Bronchial epithelial cell (primary cell): ENCODE measurements around the gene TTL. TPM values are rescaled to one million over a fixed set of nuclear protein-coding genes. Genes with fewer than 3 reads are reported as not detected.
A peak's percentile ranks its signal among the peaks of the same experiment; 100 is the strongest.

Source experiments
- DNase-seq: peaks from one replicate; pipeline ENCODE4 v3.0.0-alpha.2; 2010; ENCODE audit warnings: low read depth
- FAIRE-seq: peaks from 2 replicates; lab custom pipeline; 2011; peaks lifted over from hg19 to GRCh38; lab: Jason Lieb, UNC
- H3K27me3 ChIP-seq: 2 replicates; pipeline ENCODE4 v1.5.1; 2011; ENCODE audit warnings: low read length; ENCODE audit not compliant: control insufficient read depth, insufficient read depth
- H3K36me3 ChIP-seq: 2 replicates; pipeline ENCODE4 v1.5.1; 2011; ENCODE audit warnings: low read length; ENCODE audit not compliant: control insufficient read depth, insufficient read depth
- H3K4me3 ChIP-seq: 2 replicates; pipeline ENCODE4 v1.5.1; 2011; ENCODE audit warnings: mild to moderate bottlenecking, low read depth, low read length, control low read depth
- total RNA-seq: library from RNA; depleted of rRNA; stranded (reverse); fragments of >200 nt; gene quantifications from 2 replicates; pipeline ENCODE4 v1.2.1, GENCODE V29; 2014
- TF ChIP-seq, protein P1 (sequence below): IDR thresholded peaks from 2 replicates; pipeline ENCODE4 v1.5.1; 2011; ENCODE audit warnings: mild to moderate bottlenecking, moderate library complexity, low read length, control low read depth, inconsistent platforms; ENCODE audit not compliant: insufficient read depth, severe bottlenecking

The TTL gene
- total RNA-seq, 1 donor from 2014 or later, result 26.6 TPM

DNA sequence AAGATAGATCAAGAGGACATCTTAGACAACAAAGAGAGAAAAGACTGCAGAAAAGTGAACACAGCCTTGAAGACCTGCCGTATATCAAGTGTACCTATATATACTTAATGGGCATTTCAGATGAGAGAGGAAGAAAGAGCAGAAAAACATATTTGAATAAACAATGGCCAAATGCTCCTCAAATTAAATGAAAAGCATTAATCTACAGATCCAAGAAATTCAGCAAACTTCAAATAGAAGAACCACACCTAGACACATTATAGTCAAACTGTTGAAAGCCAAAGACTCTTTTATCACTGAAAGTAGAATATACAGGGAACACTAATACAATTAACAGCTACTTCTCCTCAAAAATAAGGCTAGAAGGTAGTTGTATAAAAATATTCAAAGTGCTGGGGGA, 18.7 kb upstream of the TTL start:
- H3K4me3 ChIP-seq, result no peak overlapping the region
- no peaks in the 10 kb centered on the region for H3K36me3 ChIP-seq
- TF ChIP-seq, protein P1, sequence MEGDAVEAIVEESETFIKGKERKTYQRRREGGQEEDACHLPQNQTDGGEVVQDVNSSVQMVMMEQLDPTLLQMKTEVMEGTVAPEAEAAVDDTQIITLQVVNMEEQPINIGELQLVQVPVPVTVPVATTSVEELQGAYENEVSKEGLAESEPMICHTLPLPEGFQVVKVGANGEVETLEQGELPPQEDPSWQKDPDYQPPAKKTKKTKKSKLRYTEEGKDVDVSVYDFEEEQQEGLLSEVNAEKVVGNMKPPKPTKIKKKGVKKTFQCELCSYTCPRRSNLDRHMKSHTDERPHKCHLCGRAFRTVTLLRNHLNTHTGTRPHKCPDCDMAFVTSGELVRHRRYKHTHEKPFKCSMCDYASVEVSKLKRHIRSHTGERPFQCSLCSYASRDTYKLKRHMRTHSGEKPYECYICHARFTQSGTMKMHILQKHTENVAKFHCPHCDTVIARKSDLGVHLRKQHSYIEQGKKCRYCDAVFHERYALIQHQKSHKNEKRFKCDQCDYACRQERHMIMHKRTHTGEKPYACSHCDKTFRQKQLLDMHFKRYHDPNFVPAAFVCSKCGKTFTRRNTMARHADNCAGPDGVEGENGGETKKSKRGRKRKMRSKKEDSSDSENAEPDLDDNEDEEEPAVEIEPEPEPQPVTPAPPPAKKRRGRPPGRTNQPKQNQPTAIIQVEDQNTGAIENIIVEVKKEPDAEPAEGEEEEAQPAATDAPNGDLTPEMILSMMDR, result no peak
- FAIRE-seq, result no peak
- no peaks in the 10 kb centered on the region for H3K27me3 ChIP-seq
- DNase-seq, result no peak

DNA sequence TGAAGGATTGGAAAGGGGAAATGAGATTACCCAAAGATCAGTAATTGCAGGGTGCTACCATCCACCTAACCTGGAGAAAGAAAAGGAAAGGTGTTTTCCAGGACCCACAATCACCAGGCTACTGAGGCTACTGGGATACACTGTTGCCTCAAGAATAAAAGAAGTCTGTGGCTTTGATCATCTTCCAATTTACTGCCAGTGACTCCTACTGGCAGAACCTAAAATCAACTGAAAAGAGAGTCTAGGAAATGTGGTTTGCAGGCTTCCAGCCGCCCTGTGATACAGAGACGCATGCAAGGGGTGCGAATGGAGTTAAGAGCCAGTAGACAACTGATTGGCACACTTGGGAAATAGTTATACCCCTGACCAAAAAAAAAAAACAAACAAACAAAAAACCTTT, 16.6 kb upstream of the TTL start:
- DNase-seq (peak; percentile 24), FAIRE-seq (no peak)
- TF ChIP-seq, protein P1, result peak; percentile 33
- H3K36me3 ChIP-seq, result no peaks in the 10 kb centered on the region
- H3K27me3 ChIP-seq, result no peaks in the 10 kb centered on the region
- no peak overlapping the region for H3K4me3 ChIP-seq

DNA sequence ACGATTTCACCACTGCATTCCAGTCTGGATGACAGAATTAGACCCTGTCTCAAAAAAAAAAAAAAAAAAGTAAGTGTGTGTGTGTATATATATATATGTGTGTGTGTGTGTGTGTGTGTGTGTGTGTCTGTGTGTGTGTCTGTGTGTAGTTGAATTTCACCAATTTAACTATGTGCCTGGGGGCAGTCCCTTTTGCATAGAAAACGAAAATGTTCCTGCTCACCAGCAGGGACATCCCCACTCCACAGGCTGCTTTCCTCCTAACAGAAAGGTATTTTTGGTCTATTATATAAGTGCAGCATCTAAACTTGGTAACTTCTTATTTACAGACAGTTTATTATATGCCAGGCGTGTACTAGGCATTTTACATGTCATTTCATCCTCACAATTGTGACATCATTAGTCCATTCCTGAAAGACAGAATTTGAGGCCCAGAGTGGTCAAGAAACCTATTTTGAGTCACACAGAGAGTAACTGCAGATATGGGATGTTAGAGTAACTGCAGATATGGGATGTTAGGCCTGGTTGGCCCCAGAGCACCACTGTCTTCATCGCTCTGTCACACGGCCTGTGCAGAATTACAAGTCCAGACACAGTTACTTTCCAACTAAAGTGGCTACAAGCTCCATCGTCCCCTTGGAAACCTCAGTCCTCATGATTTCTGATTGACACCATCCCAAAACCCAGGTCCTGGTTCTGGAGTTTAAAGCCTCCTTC, 9.3 kb upstream of the TTL start:
- FAIRE-seq (no peak), DNase-seq (no peak)
- H3K36me3 ChIP-seq, result no peaks in the 10 kb centered on the region
- TF ChIP-seq, protein P1, result no peak
- no peaks in the 10 kb centered on the region for H3K27me3 ChIP-seq
- no peak overlapping the region for H3K4me3 ChIP-seq

DNA sequence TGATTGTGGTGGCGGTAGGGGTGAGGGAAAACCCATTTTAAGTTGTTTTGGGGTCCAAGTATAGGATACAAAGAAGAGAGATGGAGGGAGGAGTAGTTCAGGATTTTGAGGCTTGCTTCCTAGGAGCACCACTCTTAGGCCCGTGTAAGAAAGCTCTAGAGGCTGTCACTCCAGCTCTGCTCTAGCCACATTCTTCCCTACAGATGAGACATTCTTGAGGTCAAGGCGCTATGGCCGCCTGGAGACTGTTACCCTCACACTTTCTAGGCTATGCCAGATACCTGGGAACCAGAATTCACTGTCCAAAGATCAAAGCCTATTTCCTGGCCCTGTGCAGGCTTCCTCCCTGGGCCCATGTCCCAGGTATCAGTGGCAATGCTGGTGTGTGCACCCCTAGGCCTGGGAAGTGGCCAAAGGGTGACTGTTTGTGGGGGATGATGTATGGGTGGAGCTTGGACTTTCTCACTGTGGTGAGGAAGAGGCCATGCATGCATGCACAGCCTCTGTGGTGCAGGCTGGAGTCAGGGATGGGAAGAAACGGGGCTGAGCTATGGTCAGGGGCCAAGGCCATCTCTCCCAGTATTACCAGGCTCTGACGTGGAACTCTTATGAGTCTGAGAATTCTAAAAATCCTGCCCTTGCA, 7.0 kb upstream of the TTL start:
- no peaks in the 10 kb centered on the region for H3K27me3 ChIP-seq
- H3K36me3 ChIP-seq, result no peaks in the 10 kb centered on the region

DNA sequence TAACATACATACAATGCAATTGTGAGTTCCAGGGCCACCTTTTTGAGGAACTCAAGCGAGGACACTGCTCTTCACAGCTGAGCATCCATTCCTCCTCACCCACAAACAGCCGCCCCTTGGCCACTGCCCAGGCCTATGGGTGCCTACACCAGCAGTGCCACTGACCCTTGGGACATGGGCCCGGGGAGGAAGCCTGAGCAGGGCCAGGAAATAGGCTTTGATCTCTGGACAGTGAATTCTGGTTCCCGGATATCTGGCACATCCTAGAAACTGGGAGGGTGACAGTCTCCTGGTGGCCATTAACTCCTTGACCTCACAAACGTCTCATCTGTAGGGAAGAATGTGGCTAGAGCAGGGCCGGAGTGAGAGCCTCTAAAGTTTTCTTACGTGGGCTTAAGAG, 5.5 kb upstream of the TTL start:
- TF ChIP-seq, protein P1, result no peak

More for the DNA sequence above, 7.0 kb upstream of the TTL start:
- TF ChIP-seq, protein P1, result no peak
- no peak for DNase-seq
- no peak overlapping the region for H3K4me3 ChIP-seq
- FAIRE-seq, result no peak

More for the DNA sequence above, 5.5 kb upstream of the TTL start:
- no peak for FAIRE-seq
- Histone ChIP-seq H3K27me3 (no peaks in the 10 kb centered on the region), H3K36me3 (no peaks in the 10 kb centered on the region), H3K4me3 (no peak overlapping the region)
- DNase-seq, result no peak
